ENCODE results near the gene SHISAL2A. TPM values are rescaled to one million over a fixed set of nuclear protein-coding genes. Genes with fewer than 3 reads are reported as not detected.
"Not testable (repeated sequence)": the region's sequence is repeated elsewhere in the genome, so short reads cannot be mapped to it uniquely, and the experiment has no call there.

SHISAL2A gene
- total RNA-seq, 2 experiments from 2014 or later, result 10.8 to 11.4 TPM

DNA sequence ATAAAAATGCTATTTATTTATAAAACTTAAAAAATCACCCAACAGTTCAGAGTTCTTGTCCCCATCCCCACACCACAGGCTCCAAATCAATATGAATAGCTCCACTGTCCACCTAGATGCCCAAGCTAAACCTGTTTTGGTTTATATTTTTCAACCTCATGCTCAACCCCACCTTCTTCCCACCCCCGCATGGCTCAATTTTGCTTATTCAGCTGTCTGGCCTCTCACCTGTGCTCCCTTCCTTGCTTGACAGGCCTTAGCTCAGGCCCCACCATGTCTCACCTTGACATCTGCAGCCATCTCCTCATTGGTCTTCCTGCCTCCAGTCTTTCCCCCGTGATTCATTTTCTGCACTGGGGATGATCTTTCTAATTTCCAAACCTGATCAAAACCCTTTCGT is 47.4 kb downstream of the SHISAL2A start:
- CTCF ChIA-PET, result interaction anchor here (1.1 to 1.2 kb wide), 2 partner anchors 13 to 15 kb away, joined by 3 to 5 read pairs; no protein-coding TSS in a partner anchor
- Mint-ChIP-seq H3K27me3 (no peaks in the 10 kb centered on the region), H3K9me3 (no peaks in the 10 kb centered on the region), H3K4me3 (no peak overlapping the region), H3K27ac (no peak overlapping the region), H3K36me3 (ENCODE audit: low read depth) (peaks cover 12% of the 10 kb centered on the region), H3K4me1 (peaks cover 10% of the 10 kb centered on the region)
- no peak for DNase-seq
- POLR2A ChIA-PET, result no interaction called here

DNA sequence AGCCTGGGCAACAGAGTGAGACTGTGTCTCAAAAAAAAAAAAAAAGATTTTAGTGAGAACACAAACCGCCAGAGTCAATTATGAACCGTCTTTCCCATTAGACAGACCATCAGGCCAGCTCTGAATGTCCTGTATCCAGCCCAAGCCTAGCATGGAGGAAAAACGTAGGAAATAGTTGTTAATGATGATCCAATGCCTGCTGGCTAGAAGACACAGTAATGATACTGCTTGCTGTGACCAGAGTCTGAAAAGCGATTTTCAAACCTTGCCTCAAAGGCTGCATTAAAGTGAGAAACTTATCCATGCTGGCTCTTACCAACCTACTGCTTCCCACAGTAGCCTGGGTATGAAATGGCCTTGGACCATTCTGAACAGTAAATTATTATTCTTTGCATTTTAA is 48.2 kb downstream of the SHISAL2A start:
- no peak overlapping the region for H3K4me3 Mint-ChIP-seq
- no peak for DNase-seq
- POLR2A ChIA-PET, result no interaction called here
- H3K9me3 Mint-ChIP-seq, result no peaks in the 10 kb centered on the region
- peaks cover 14% of the 10 kb centered on the region for H3K4me1 Mint-ChIP-seq
- CTCF ChIA-PET, result interaction anchor here (1.1 kb wide), 1 partner anchor 16 kb away, joined by 3 read pairs; no protein-coding TSS in a partner anchor
- H3K27me3 Mint-ChIP-seq, result no peaks in the 10 kb centered on the region
- H3K36me3 Mint-ChIP-seq (ENCODE audit: low read depth), result peaks cover 14% of the 10 kb centered on the region
- H3K27ac Mint-ChIP-seq, result no peak overlapping the region

DNA sequence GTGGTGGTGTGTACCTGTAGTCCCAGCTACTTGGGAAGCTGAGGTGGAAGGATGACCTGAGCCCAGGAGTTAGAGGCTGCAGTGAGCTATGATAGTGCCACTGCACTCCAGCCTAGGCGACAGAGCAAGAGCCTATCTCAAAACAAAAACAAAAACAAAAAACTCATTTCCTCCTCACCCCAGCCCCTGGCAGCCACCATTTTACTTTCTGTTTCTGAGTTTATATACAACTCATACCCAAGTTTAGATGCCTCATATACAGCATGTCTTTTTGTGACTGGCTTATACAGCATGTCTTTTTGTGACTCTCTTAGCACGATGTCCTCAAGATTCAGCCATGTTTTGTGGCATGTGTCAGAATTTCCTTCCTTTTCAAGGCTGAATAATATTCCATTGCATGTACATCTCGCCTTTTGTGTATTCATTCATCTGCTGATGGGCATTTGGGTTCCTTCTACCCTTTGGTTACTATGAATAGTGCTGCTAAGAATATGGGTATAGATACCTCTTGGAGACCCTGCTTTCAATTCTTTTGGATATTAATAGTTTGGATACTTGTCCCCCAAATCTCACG is 50.5 kb downstream of the SHISAL2A start:
- Mint-ChIP-seq H3K4me1 (peaks cover 16% of the 10 kb centered on the region), H3K4me3 (no peak overlapping the region), H3K27me3 (no peaks in the 10 kb centered on the region), H3K9me3 (no peaks in the 10 kb centered on the region), H3K36me3 (ENCODE audit: low read depth) (peaks cover 31% of the 10 kb centered on the region), H3K27ac (peak overlapping the region; percentile 0)
- no peak for DNase-seq
- ChIA-PET CTCF (interaction anchor here (5.1 kb wide), 1 partner anchor 279 kb away, joined by 37 read pairs; the partner anchor contains the start of genes ORC1 and PRPF38A), POLR2A (interaction anchor here (1.1 to 1.3 kb wide), 2 partner anchors 44 to 80 kb away, joined by 3 to 4 read pairs; no protein-coding TSS in a partner anchor)

DNA sequence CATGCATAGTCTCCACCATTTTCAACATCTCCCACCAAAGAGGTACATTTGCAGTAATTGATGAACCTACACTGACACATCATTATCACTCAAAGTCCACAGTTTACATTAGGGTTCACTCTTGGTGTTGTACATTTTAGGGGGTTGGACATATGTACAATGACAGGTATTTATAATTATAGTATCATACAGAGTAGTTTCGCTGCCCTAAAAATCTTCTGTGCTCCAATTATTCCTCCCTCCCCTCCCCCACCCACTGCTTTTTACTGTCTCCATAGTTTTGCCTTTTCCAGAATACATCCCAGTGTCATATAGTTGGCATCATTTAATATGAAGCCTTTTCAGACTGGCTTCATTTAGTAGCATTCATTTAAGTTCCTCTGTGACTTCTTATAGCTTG is 51.6 kb downstream of the SHISAL2A start:
- no peak overlapping the region for H3K4me3 Mint-ChIP-seq
- H3K9me3 Mint-ChIP-seq, result no peaks in the 10 kb centered on the region
- H3K4me1 Mint-ChIP-seq, result peaks cover 16% of the 10 kb centered on the region
- CTCF ChIA-PET, result interaction anchor here (1.0 to 5.1 kb wide), 2 partner anchors 131 to 280 kb away, joined by 3 to 37 read pairs; partner anchors contain the start of genes ORC1 and PRPF38A
- H3K27me3 Mint-ChIP-seq, result no peaks in the 10 kb centered on the region
- no peak overlapping the region for H3K27ac Mint-ChIP-seq
- POLR2A ChIA-PET, result interaction anchor here (1.0 to 2.5 kb wide), 3 partner anchors 52 to 319 kb away, joined by 3 to 9 read pairs (median 4); partner anchors contain the start of gene SHISAL2A
- H3K36me3 Mint-ChIP-seq (ENCODE audit: low read depth), result peaks cover 34% of the 10 kb centered on the region
- DNase-seq, result no peak

DNA sequence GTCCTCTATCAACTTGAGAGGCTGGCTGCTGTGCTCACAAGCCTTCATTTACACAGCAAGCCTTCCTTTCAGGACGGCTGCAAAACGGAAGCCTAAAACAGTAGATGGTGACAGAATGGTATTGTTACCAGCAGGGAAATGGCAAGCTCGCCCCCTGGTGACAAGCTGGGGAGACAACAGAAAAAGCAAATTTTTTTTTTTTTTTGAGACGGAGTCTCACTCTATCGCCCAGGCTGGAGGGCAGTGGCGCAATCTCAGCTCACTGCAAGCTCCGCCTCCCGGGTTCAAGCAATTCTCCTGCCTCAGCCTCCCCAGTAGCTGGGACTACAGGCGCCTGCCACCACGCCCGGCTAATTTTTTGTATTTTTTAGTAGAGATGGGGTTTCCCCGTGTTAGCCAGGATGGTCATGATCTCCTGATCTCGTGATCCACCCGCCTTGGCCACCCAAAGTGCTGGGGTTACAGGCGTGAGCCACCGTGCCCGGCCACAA is 53.3 kb downstream of the SHISAL2A start:
- peak; percentile 84 for DNase-seq
- ChIA-PET POLR2A (interaction anchor here (0.6 to 2.5 kb wide), 7 partner anchors 17 to 282 kb away, joined by 3 to 10 read pairs (median 5); partner anchors contain the start of genes ORC1, PRPF38A, SHISAL2A and TUT4), CTCF (interaction anchor here (0.6 to 5.1 kb wide), 25 partner anchors 11 to 546 kb away, joined by 3 to 37 read pairs (median 5); partner anchors contain the start of genes COA7, GPX7, ORC1 and PRPF38A)
- Mint-ChIP-seq H3K36me3 (ENCODE audit: low read depth) (peaks cover 36% of the 10 kb centered on the region), H3K4me1 (peaks cover 16% of the 10 kb centered on the region), H3K27ac (peak overlapping the region; percentile 48)
- H3K4me3 Mint-ChIP-seq, H3K27me3 Mint-ChIP-seq, H3K9me3 Mint-ChIP-seq: not testable (repeated sequence)

DNA sequence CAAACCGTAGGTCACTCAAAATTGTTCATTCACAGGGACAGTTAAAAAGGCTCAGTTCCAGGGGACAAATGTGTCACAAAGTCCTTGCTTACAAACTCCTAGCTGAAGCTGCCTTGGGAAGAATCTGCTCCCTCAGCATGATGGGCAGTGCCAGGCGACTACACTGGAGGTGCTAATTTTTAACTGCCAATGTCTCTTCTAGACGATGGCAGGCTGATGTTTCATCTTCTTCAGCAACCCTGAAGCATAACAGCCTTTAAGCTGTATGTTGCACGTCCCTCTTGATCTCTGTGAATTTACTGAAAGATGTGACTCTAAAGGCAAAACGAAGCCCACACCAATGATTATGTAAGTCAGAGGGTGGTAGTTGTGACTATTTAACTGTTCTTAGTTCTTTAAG is 53.9 kb downstream of the SHISAL2A start:
- Mint-ChIP-seq H3K9me3 (no peaks in the 10 kb centered on the region), H3K27me3 (no peaks in the 10 kb centered on the region), H3K27ac (no peak overlapping the region), H3K36me3 (ENCODE audit: low read depth) (peaks cover 39% of the 10 kb centered on the region), H3K4me3 (no peak overlapping the region), H3K4me1 (peaks cover 16% of the 10 kb centered on the region)
- DNase-seq, result no peak
- ChIA-PET CTCF (interaction anchor here (0.6 to 5.1 kb wide), 22 partner anchors 10 to 547 kb away, joined by 3 to 37 read pairs (median 5); partner anchors contain the start of genes COA7, ORC1, PRPF38A and SHISAL2A), POLR2A (interaction anchor here (0.6 to 2.5 kb wide), 7 partner anchors 10 to 283 kb away, joined by 3 to 10 read pairs (median 5); partner anchors contain the start of genes ORC1, PRPF38A, SHISAL2A and TUT4)

DNA sequence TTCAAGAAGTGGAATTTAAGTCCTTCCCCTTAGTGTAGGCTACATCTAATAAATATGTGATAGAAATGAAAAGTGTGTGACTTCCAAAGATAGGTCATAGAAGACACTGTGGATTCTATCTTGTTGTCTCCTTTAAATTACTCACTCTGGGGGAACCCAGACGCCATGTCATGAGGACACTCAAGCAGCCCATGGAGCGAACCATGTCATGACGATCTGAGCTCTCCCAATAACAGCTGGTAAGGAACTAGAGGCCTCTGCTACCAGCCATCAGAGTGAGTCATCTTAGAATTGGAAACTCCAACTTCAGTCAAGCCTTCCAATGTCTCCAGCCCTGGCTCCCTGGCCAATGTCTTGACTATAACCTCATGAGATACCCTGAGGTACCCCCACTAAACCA is 58.9 kb downstream of the SHISAL2A start:
- H3K27me3 Mint-ChIP-seq, result no peaks in the 10 kb centered on the region

DNA sequence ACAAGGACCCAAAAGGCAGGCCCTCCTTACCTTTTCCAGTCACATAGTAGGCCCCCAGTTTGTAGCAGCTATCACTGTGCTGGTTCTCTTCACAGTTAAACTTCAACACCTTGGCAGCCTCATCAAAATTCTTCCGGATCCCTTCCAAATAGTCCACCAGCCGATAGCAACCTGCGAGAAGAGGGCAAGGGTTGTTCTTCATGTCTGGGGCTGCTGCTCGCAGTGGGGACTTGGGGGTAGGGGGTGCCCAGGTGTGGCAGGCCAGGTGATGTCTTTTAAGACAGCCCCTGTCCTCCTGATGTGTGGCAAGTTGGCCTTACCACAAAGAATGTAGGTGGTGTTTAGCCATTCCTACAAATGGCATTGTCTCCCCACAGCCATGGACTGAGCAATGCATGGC is 59.7 kb downstream of the SHISAL2A start:
- no peaks in the 10 kb centered on the region for H3K9me3 Mint-ChIP-seq
- ChIA-PET CTCF (no interaction called here), POLR2A (no interaction called here)
- no peak for DNase-seq
- H3K27me3 Mint-ChIP-seq, result no peaks in the 10 kb centered on the region
- H3K27ac Mint-ChIP-seq, result no peak overlapping the region
- H3K36me3 Mint-ChIP-seq (ENCODE audit: low read depth), result peaks cover 45% of the 10 kb centered on the region
- H3K4me1 Mint-ChIP-seq, result peaks cover 17% of the 10 kb centered on the region
- H3K4me3 Mint-ChIP-seq, result no peak overlapping the region

More for the DNA sequence above, 58.9 kb downstream of the SHISAL2A start:
- CTCF ChIA-PET, result no interaction called here
- Mint-ChIP-seq H3K9me3 (no peaks in the 10 kb centered on the region), H3K27ac (no peak overlapping the region), H3K36me3 (ENCODE audit: low read depth) (peaks cover 52% of the 10 kb centered on the region), H3K4me3 (no peak overlapping the region), H3K4me1 (peaks cover 11% of the 10 kb centered on the region)
- POLR2A ChIA-PET, result no interaction called here
- DNase-seq, result no peak

DNA sequence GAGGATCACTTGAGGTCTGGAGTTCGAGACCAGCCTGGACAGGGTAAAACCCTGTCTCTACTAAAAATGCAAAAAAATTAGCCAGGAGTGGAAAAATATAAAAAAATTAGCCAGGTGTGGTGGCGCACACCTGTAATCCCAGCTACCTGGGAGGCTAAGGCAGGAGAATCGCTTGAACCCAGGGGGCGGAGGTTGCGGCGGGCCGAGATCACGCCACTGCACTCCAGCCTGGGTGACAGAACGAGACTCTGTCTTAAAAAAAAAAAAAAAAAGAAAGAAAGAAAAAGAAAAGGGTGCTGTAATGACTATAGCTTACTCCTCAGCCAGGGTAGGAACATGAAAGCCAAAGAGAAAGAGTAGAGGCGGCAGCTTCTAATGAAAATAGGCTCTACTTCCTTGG is 60.4 kb downstream of the SHISAL2A start:
- Mint-ChIP-seq H3K4me1 (peaks cover 21% of the 10 kb centered on the region), H3K36me3 (ENCODE audit: low read depth) (peaks cover 40% of the 10 kb centered on the region)
- H3K9me3 Mint-ChIP-seq, DNase-seq, POLR2A ChIA-PET, CTCF ChIA-PET, H3K27ac Mint-ChIP-seq, H3K4me3 Mint-ChIP-seq, H3K27me3 Mint-ChIP-seq: not testable (repeated sequence)

DNA sequence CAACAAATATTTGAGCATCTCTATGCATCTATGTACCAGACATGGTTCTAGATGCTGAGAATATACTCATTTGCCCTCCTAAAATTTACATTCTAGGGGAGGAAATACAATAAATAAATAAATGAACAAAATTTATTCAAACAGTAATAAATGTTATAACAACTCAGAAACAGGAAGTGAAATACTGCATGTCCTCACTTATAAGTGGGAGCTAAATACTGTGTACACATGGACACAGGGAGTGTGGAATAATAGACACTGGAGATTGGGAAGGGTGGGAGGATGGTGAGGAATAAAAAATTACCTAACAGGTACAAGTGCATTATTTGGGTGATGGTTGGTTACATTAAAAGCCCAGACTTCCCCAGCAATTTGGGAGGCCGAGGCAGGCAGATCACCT is 60.9 kb downstream of the SHISAL2A start:
- no peak overlapping the region for H3K4me3 Mint-ChIP-seq
- no peaks in the 10 kb centered on the region for H3K27me3 Mint-ChIP-seq
- no peak for DNase-seq
- peaks cover 26% of the 10 kb centered on the region for H3K4me1 Mint-ChIP-seq
- H3K36me3 Mint-ChIP-seq (ENCODE audit: low read depth), result peaks cover 37% of the 10 kb centered on the region
- ChIA-PET POLR2A (no interaction called here), CTCF (no interaction called here)
- no peaks in the 10 kb centered on the region for H3K9me3 Mint-ChIP-seq
- no peak overlapping the region for H3K27ac Mint-ChIP-seq

DNA sequence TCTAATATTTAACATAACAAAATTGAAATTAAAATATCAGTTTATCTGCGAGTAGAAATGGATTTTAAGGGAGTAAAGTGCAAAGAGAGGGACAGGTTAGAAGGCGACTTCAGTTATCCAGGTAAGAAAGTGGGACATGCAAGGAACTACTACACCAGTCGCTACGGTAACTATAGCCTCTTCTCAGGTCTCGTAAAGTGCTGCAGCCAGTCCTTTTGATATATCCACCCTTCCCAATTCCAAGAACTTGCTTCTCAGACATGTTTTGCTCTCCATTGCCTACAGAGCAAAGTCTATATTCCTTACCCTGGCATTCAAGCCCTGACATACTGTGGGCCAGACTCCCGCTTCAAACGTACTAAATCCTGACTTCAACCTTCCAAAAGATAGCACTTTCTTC is 62.7 kb downstream of the SHISAL2A start:
- POLR2A ChIA-PET, result interaction anchor here (1.5 kb wide), 1 partner anchor 8 kb away, joined by 4 read pairs; no protein-coding TSS in a partner anchor
- H3K27ac Mint-ChIP-seq, result no peak overlapping the region

DNA sequence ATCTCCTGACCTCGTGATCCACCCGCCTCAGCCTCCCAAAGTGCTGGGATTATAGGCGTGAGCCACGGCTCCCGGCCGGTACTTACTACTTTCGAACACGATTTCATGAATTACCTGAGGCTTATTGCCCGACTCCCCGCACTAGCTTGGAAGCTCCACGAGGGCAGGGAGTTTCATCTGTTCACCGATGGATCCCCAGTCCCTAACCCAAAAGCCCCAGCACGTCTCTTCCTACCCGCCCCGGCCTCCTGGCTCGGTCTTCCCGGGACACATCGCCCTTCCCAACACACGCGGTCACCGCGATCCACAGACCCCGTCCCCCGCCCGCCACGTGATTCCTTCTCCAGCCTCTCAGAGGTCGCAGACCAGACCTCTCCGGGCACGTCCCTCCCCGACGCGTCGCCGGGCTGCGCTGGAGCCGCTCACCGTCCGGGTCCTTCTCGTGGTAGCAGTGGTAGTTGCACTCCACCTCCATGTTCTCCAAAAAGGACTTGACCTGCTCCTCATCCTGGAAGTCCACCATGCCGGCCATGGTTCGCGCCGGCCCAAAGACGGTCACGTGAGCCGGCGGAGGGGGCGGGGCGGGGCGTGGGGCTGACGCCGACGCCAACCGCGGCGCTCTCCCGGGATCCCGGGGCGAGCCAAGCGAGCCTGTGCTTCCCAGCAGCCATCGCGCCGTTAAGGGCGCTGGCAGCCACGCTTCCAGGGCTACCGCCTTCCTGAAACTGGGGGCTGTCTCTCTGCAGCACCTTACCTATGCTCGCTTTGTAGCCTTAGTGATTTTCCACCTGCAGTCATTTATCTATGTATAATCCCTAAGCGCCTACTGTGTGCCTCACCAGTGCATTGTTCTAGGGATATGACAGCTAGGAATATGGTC is 65.1 kb downstream of the SHISAL2A start, which contains the start of gene COA7:
Gene COA7 (minus strand): TSS at position 553 of the 880 bp plus-strand sequence. CDS start 21 bp downstream, at position 532.
- Mint-ChIP-seq H3K4me3 (peak within 1 kb of the TSS; percentile 91), H3K36me3 (ENCODE audit: low read depth) (peaks cover 19% of the 10 kb centered on the region), H3K9me3 (no peaks in the 10 kb centered on the region), H3K27me3 (peaks cover 3% of the 10 kb centered on the region), H3K27ac (peak within 1 kb of the TSS; percentile 84), H3K4me1 (peaks cover 38% of the 10 kb centered on the region)
- ChIA-PET CTCF (interaction anchor here (1.0 to 3.6 kb wide), 3 partner anchors 11 to 73 kb away, joined by 3 to 21 read pairs (median 3); no protein-coding TSS in a partner anchor), POLR2A (interaction anchor here (1.0 to 1.4 kb wide), 3 partner anchors 27 to 332 kb away, joined by 3 to 8 read pairs (median 4); partner anchors contain the start of genes ORC1 and PRPF38A)
- peak; percentile 74 for DNase-seq

More for the DNA sequence above, 62.7 kb downstream of the SHISAL2A start:
- Mint-ChIP-seq H3K4me3 (peak overlapping the region; percentile 29), H3K27me3 (peaks cover 3% of the 10 kb centered on the region), H3K36me3 (ENCODE audit: low read depth) (peaks cover 34% of the 10 kb centered on the region), H3K4me1 (peaks cover 27% of the 10 kb centered on the region), H3K9me3 (no peaks in the 10 kb centered on the region)
- DNase-seq, result no peak
- CTCF ChIA-PET, result interaction anchor here (3.6 kb wide), 1 partner anchor 9 kb away, joined by 21 read pairs; no protein-coding TSS in a partner anchor
